Panc1 (cell line): Measurements from ENCODE around the gene SYNPR. TPM values are rescaled to one million over a fixed set of nuclear protein-coding genes. Genes with fewer than 3 reads are reported as not detected.

Experiments used
- ATAC-seq: fragments of 200-7000 bp; cut with Tn5 transposase; 2 replicates; pipeline ENCODE4 v1.9.1; 2020; ENCODE audit warnings: mild to moderate bottlenecking, moderate library complexity
- BruUV-seq: library from RNA; stranded (reverse); fragments of 400-500 nt; replicated peaks from 2 replicates; lab custom pipeline; 2021; lab: Mats Ljungman, UMichigan
- CTCF ChIA-PET: fragments of 300-600 bp; sonication (Branson Sonifier 250); formaldehyde crosslinking; loops from one replicate; lab custom pipeline; 2022; ENCODE audit warnings: antibody characterized with exemption; lab: Charles Lee
- POLR2A ChIA-PET: fragments of 300-600 bp; sonication (Branson Sonifier 250); formaldehyde crosslinking; loops from one replicate; lab custom pipeline; 2022; ENCODE audit warnings: antibody characterized with exemption; lab: Charles Lee
- DNase-seq: peaks from one replicate; pipeline ENCODE4 v3.0.0-alpha.2; 2010; ENCODE audit warnings: low read depth, low spot score
- H3K27ac ChIP-seq: 2 replicates; pipeline ENCODE4 v1.5.1; 2011; ENCODE audit warnings: mild to moderate bottlenecking, low read length, inconsistent platforms
- H3K27me3 ChIP-seq: fragments of 200-500 bp; sonication (Bioruptor generic); 2 replicates; pipeline ENCODE4 v1.6.0; 2014; ENCODE audit warnings: low read length, inconsistent platforms; ENCODE audit not compliant: control insufficient read depth, insufficient read depth
- H3K36me3 ChIP-seq: fragments of 200-500 bp; sonication (Bioruptor generic); 2 replicates; pipeline ENCODE4 v1.5.1; 2014; ENCODE audit warnings: inconsistent platforms, mild to moderate bottlenecking, low read length, moderate library complexity; ENCODE audit not compliant: control insufficient read depth, insufficient read depth
- H3K4me1 ChIP-seq: 2 replicates; pipeline ENCODE4 v1.5.1; 2011; ENCODE audit warnings: inconsistent platforms, mild to moderate bottlenecking, low read length, moderate library complexity; ENCODE audit not compliant: control insufficient read depth, insufficient read depth
- H3K4me3 ChIP-seq, 2 experiments: 2 replicates each; pipeline ENCODE4 v1.5.1; 2011 to 2012; ENCODE audit warnings: low read depth in 2 of 2, low read length in 2 of 2, mild to moderate bottlenecking in 2 of 2, inconsistent platforms in 1 of 2, moderate library complexity in 1 of 2
- H3K9me3 ChIP-seq: fragments of 200-500 bp; sonication (Bioruptor generic); 2 replicates; pipeline ENCODE4 v1.5.1; 2014; ENCODE audit warnings: low read depth, mild to moderate bottlenecking, inconsistent platforms, low read length, moderate library complexity; ENCODE audit not compliant: control insufficient read depth, insufficient read depth
- POLR2AphosphoS5 ChIP-seq: IDR thresholded peaks from 2 replicates; pipeline ENCODE4 v1.6.1; 2012; ENCODE audit warnings: mild to moderate bottlenecking, low read depth, low read length, moderate library complexity
- SIN3A ChIP-seq: IDR thresholded peaks from 2 replicates; pipeline ENCODE4 v1.6.1; 2012; ENCODE audit warnings: low read depth, mild to moderate bottlenecking, low read length, moderate library complexity, borderline replicate concordance; ENCODE audit not compliant: insufficient read depth
- TCF7L2 ChIP-seq: IDR thresholded peaks from 2 replicates; pipeline ENCODE4 v1.6.1; 2011; ENCODE audit warnings: mild to moderate bottlenecking, low read depth, low read length, inconsistent platforms
- in situ Hi-C: cut with HindIII; loops from 2 replicates; pipeline ENCODE4 v1.10.0; 2016; ENCODE audit warnings: low sequenced_read_pairs, low pct_unique_long_range_greater_than_20kb
- intact Hi-C: fragments of 100-400 bp; cut with micrococcal nuclease; formaldehyde crosslinking; loops from one replicate; pipeline ENCODE4 v1.10.0; 2022; ENCODE audit not compliant: unreplicated experiment
- total RNA-seq: library from RNA; stranded (reverse); gene quantifications from one replicate; pipeline ENCODE4 v1.2.1, GENCODE V29; 2021; ENCODE audit not compliant: unreplicated experiment
- TF ChIP-seq, protein P1 (sequence below): fragments of 450-650 bp; IDR thresholded peaks from 2 replicates; pipeline ENCODE4 v1.5.1; 2017; ENCODE audit warnings: mild to moderate bottlenecking
- TF ChIP-seq, protein P2 (sequence below), 2 experiments: IDR thresholded peaks; 2 replicates each; pipeline ENCODE4 v1.6.1; 2011 to 2012; ENCODE audit warnings: low read depth in 2 of 2, control low read depth in 1 of 2, low read length in 1 of 2, mild to moderate bottlenecking in 1 of 2, moderate library complexity in 1 of 2; ENCODE audit not compliant: insufficient read depth in 1 of 2

SYNPR gene
- total RNA-seq, 1 experiment from 2014 or later, result not detected

DNA sequence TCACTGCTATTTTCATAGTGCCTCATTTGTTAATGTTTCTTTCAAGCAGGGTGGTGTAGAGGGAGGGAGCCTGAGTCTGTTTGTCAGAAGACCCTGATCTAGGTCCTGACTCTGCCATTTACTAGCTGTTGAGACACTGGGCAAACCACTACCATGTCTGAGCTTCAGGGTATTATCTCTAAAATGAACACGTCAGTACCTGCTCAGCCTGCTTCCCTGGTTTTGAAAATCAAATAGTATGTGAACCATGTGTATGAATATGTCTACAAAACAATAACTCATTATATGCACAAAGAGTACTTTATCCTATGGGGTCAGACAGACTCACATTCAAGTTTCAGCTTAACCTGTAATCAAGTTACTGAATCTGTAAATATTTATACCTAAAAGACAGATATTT lies 25.1 kb downstream of the SYNPR start:
- no TSS peak for BruUV-seq
- intact Hi-C loops (no loop called here), in situ Hi-C loops (no loop called here)
- no peak for TF ChIP-seq SIN3A
- TF ChIP-seq TCF7L2, result no peak
- TF ChIP-seq, protein P1, sequence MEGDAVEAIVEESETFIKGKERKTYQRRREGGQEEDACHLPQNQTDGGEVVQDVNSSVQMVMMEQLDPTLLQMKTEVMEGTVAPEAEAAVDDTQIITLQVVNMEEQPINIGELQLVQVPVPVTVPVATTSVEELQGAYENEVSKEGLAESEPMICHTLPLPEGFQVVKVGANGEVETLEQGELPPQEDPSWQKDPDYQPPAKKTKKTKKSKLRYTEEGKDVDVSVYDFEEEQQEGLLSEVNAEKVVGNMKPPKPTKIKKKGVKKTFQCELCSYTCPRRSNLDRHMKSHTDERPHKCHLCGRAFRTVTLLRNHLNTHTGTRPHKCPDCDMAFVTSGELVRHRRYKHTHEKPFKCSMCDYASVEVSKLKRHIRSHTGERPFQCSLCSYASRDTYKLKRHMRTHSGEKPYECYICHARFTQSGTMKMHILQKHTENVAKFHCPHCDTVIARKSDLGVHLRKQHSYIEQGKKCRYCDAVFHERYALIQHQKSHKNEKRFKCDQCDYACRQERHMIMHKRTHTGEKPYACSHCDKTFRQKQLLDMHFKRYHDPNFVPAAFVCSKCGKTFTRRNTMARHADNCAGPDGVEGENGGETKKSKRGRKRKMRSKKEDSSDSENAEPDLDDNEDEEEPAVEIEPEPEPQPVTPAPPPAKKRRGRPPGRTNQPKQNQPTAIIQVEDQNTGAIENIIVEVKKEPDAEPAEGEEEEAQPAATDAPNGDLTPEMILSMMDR, result no peak
- TF ChIP-seq, protein P2, sequence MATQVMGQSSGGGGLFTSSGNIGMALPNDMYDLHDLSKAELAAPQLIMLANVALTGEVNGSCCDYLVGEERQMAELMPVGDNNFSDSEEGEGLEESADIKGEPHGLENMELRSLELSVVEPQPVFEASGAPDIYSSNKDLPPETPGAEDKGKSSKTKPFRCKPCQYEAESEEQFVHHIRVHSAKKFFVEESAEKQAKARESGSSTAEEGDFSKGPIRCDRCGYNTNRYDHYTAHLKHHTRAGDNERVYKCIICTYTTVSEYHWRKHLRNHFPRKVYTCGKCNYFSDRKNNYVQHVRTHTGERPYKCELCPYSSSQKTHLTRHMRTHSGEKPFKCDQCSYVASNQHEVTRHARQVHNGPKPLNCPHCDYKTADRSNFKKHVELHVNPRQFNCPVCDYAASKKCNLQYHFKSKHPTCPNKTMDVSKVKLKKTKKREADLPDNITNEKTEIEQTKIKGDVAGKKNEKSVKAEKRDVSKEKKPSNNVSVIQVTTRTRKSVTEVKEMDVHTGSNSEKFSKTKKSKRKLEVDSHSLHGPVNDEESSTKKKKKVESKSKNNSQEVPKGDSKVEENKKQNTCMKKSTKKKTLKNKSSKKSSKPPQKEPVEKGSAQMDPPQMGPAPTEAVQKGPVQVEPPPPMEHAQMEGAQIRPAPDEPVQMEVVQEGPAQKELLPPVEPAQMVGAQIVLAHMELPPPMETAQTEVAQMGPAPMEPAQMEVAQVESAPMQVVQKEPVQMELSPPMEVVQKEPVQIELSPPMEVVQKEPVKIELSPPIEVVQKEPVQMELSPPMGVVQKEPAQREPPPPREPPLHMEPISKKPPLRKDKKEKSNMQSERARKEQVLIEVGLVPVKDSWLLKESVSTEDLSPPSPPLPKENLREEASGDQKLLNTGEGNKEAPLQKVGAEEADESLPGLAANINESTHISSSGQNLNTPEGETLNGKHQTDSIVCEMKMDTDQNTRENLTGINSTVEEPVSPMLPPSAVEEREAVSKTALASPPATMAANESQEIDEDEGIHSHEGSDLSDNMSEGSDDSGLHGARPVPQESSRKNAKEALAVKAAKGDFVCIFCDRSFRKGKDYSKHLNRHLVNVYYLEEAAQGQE (IDR thresholded peaks at IDR 0.05; ENCODE audit: insufficient read depth in 1 of 2, low read depth in 2 of 2, low read length in 1 of 2), result no peak
- no peak for TF ChIP-seq POLR2AphosphoS5
- no peak for DNase-seq
- ChIA-PET CTCF (no interaction called here), POLR2A (no interaction called here)
- Histone ChIP-seq H3K4me3 (no peak overlapping the region), H3K4me1 (no peaks in the 10 kb centered on the region), H3K27me3 (no peaks in the 10 kb centered on the region), H3K27ac (no peak overlapping the region), H3K36me3 (no peaks in the 10 kb centered on the region), H3K9me3 (no peaks in the 10 kb centered on the region)
- no peak for ATAC-seq

DNA sequence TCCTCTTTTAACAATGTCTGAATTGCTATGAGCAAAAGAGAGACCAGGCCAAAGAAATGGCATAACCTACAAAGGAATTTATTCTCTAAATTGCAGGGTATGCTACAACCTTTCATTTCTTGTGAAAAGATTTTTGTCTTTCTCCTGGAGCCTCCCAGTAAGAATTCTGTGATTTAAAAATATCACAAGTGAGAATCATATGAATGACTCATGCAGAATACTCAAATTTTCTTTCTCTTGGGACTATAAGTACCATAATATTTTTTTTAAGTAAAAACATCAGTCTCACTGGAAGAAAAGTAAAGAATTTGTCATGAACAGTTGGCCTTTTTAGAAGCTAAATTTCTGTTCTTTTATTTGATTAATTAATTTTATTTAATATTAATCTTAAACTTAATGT lies 26.3 kb downstream of the SYNPR start:
- no peaks in the 10 kb centered on the region for H3K27me3 ChIP-seq
- no peaks in the 10 kb centered on the region for H3K4me1 ChIP-seq
- H3K9me3 ChIP-seq, result no peaks in the 10 kb centered on the region
- ChIA-PET CTCF (no interaction called here), POLR2A (no interaction called here)
- H3K4me3 ChIP-seq, result no peak overlapping the region
- no peak overlapping the region for H3K27ac ChIP-seq
- TF ChIP-seq, protein P1, result no peak
- TF ChIP-seq SIN3A (no peak), POLR2AphosphoS5 (no peak), TCF7L2 (no peak)
- TF ChIP-seq, protein P2 (IDR thresholded peaks at IDR 0.05; ENCODE audit: insufficient read depth in 1 of 2, low read depth in 2 of 2, low read length in 1 of 2), result no peak
- ATAC-seq (no peak), DNase-seq (no peak)
- no peaks in the 10 kb centered on the region for H3K36me3 ChIP-seq
- no TSS peak for BruUV-seq
- in situ Hi-C loops, result no loop called here
- intact Hi-C loops, result no loop called here
